Neuronal stem cell (in vitro differentiated cells): ENCODE measurements around the gene UNC80.

ENCODE experiments used
- DNase-seq: peaks from one replicate; pipeline ENCODE4 v3.0.0-alpha.2; 2013; ENCODE audit warnings: low spot score
- H2AFZ ChIP-seq: one replicate; pipeline ENCODE4 v1.6.1; 2013; ENCODE audit warnings: mild to moderate bottlenecking, low read length, inconsistent platforms
- H2AK5ac ChIP-seq: 2 replicates; pipeline ENCODE4 v1.6.1; 2013; ENCODE audit warnings: low read depth, mild to moderate bottlenecking, inconsistent platforms, low read length, moderate library complexity, mixed read lengths
- H2BK120ac ChIP-seq: 2 replicates; pipeline ENCODE4 v1.6.1; 2013; ENCODE audit warnings: low read depth, mild to moderate bottlenecking, inconsistent platforms, low read length, moderate library complexity, mixed read lengths
- H2BK12ac ChIP-seq: one replicate; pipeline ENCODE4 v1.6.1; 2013; ENCODE audit warnings: low read length, inconsistent platforms
- H2BK15ac ChIP-seq: 2 replicates; pipeline ENCODE4 v1.6.1; 2013; ENCODE audit warnings: mild to moderate bottlenecking, low read length, inconsistent platforms, mixed read lengths
- H2BK5ac ChIP-seq: one replicate; pipeline ENCODE4 v1.6.1; 2013; ENCODE audit warnings: inconsistent platforms, mild to moderate bottlenecking, low read length, moderate library complexity
- H3K14ac ChIP-seq: one replicate; pipeline ENCODE4 v1.6.1; 2013; ENCODE audit warnings: low read length, inconsistent platforms
- H3K18ac ChIP-seq: 2 replicates; pipeline ENCODE4 v1.6.1; 2013; ENCODE audit warnings: low read length, inconsistent platforms
- H3K23ac ChIP-seq: 2 replicates; pipeline ENCODE4 v1.6.1; 2013; ENCODE audit warnings: low read depth, mild to moderate bottlenecking, mixed read lengths, low read length, inconsistent platforms; ENCODE audit not compliant: poor library complexity
- H3K27ac ChIP-seq: replicated peaks from 3 replicates; pipeline ENCODE4 v1.5.1; 2013; ENCODE audit warnings: low read length, inconsistent platforms
- H3K27me3 ChIP-seq, 3 experiments: 2 replicates each; pipeline ENCODE4 v1.6.1; 2013; ENCODE audit warnings: low read length in 3 of 3, mild to moderate bottlenecking in 2 of 3, inconsistent platforms in 1 of 3, low read depth in 1 of 3, mixed read lengths in 1 of 3, moderate library complexity in 1 of 3; ENCODE audit not compliant: control insufficient read depth in 3 of 3, insufficient read depth in 3 of 3
- H3K36me3 ChIP-seq, 2 donors: replicated peaks in 1 of 2; 2 replicates each; pipeline ENCODE4 v1.6.1; 2013; ENCODE audit warnings: low read length in 2 of 2; ENCODE audit not compliant: control insufficient read depth in 2 of 2, insufficient read depth in 2 of 2
- H3K4ac ChIP-seq: 2 replicates; pipeline ENCODE4 v1.6.1; 2013; ENCODE audit warnings: inconsistent platforms, mild to moderate bottlenecking, low read length, moderate library complexity
- H3K4me1 ChIP-seq, 2 donors: 1 replicate in 1 of 2; 2 replicates in 1 of 2; pipeline ENCODE4 v1.6.1; 2013; ENCODE audit warnings: low read length in 2 of 2, low read depth in 1 of 2; ENCODE audit not compliant: control insufficient read depth in 2 of 2, insufficient read depth in 1 of 2
- H3K4me2 ChIP-seq: one replicate; pipeline ENCODE4 v1.6.1; 2013; ENCODE audit warnings: mild to moderate bottlenecking, low read length, inconsistent platforms; ENCODE audit not compliant: insufficient read depth, poor library complexity, severe bottlenecking
- H3K4me3 ChIP-seq, 2 donors: 2 replicates each; pipeline ENCODE4 v1.5.1; 2013; ENCODE audit warnings: low read length in 2 of 2, mild to moderate bottlenecking in 2 of 2, inconsistent platforms in 1 of 2, moderate library complexity in 1 of 2
- H3K79me1 ChIP-seq: one replicate; pipeline ENCODE4 v1.6.1; 2013; ENCODE audit warnings: low read depth, mild to moderate bottlenecking, inconsistent platforms, low read length, moderate library complexity
- H3K9ac ChIP-seq: one replicate; pipeline ENCODE4 v1.6.1; 2013; ENCODE audit warnings: mild to moderate bottlenecking, low read depth, low read length, inconsistent platforms; ENCODE audit not compliant: poor library complexity
- H3K9me3 ChIP-seq, 2 donors: replicated peaks in 1 of 2; 2 replicates each; pipeline versions ENCODE3 to v1.6.1; 2013; ENCODE audit warnings: low read length in 2 of 2, mild to moderate bottlenecking in 2 of 2, inconsistent platforms in 1 of 2, low read depth in 1 of 2, mixed read lengths in 1 of 2, moderate library complexity in 1 of 2; ENCODE audit not compliant: control insufficient read depth in 2 of 2, insufficient read depth in 1 of 2
- H4K8ac ChIP-seq: one replicate; pipeline ENCODE4 v1.6.1; 2013; ENCODE audit warnings: low read depth, mild to moderate bottlenecking, inconsistent platforms, low read length, moderate library complexity
- H4K91ac ChIP-seq: one replicate; pipeline ENCODE4 v1.6.1; 2013; ENCODE audit warnings: low read length, low read depth, mild to moderate bottlenecking, inconsistent platforms; ENCODE audit not compliant: poor library complexity
- WGBS, 2 donors: extraction: QIAGEN DNeasy Blood & Tissue Kit; methylation state at CpG; one replicate each; pipeline ENCODE4 v1.1.7; 2013; ENCODE audit warnings: missing lambda C conversion rate in 2 of 2, mixed read lengths in 1 of 2; ENCODE audit not compliant: insufficient read length in 2 of 2, insufficient replicate concordance in 1 of 2; ENCODE audit errors: extremely low coverage in 2 of 2; 5-methylcytosine and 5-hydroxymethylcytosine counted together

The UNC80 gene

DNA sequence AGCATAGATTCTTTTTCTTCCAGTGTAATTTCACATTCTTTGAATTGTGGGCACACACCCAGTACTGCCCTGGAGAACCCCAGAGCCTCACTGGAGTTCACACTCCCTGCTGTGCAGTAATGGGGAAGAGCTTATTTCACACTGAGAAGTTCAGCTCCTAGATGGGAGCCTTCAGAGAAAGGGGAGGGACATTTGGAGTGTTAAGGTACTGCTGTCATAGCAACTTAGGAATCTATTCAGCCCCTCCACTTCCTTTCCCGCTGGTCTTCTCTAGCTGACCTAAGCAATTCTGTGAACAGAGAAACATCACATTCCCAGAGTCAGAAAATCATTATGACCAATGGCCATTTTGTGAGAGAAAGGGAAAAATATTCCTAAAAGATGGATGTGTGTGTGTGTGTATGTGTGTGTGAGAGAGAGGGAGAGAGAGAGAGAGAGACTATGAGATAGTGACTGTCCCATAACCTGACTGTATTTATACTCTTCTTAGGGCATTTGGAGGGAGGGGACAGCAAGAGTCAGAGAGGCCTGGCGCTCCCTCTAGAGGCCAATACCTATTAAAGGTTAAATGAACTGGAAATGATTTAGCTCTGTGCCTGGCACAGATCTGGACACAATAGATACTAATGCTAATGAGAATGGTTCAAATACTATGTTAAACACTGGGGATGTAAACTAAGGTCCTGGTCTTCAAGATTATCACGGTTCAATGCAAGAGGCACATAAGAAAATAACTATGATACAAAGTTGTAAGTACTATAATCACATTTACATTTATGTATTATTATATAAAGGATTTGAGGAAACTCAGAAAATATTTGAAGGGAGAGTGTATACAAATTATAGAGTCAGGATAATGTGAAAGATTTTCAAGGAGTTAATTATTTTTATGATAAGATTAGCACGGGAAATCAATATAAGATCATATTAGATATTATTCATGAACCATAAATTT, 189.3 kb downstream of the UNC80 start:
- Histone ChIP-seq H4K91ac (no peak overlapping the region), H3K27ac (peak overlapping the region; percentile 82)
- no CpG with 5 or more reads among the region's 4 CpGs for WGBS, 2 donors

DNA sequence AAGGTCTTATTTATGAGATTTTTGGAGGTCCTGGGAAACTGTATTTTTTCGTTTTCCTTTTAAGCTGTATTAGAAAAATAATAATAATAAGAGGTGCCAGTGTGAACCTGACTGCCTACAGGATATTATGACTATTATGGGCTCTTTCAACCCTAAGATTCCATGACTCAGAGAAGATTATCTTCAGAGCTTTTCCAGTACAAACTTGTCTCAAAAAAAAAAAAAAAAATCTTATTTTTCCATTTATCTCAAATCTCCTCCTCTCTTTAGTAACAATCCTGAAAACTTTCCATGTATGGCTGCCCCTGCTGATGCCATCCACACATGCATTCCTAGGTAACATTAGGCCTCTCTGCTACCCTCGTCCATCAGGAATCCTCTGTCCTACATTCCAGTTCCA, 194.1 kb downstream of the UNC80 start:
- Histone ChIP-seq H2BK120ac (no peak overlapping the region), H3K4me3 (no peak overlapping the region), H2AFZ (no peak overlapping the region), H3K14ac (no peak overlapping the region), H4K8ac (no peak overlapping the region), H3K27ac (no peak overlapping the region), H3K23ac (no peak overlapping the region), H2BK12ac (no peak overlapping the region), H3K9ac (no peak overlapping the region), H2BK5ac (no peak overlapping the region), H3K9me3 (no peaks in the 10 kb centered on the region), H3K18ac (no peak overlapping the region), H2BK15ac (no peak overlapping the region), H3K4me2 (no peak overlapping the region), H3K36me3 (no peaks in the 10 kb centered on the region), H2AK5ac (no peak overlapping the region), H3K4ac (no peak overlapping the region), H3K79me1 (no peaks in the 10 kb centered on the region), H3K4me1 (peaks cover 0 to 3% of the 10 kb centered on the region in 2 donors), H4K91ac (no peak overlapping the region), H3K27me3 (no peaks in the 10 kb centered on the region)
- no peak for DNase-seq
- no CpG with 5 or more reads among the region's 2 CpGs for WGBS, 2 donors

More for the DNA sequence above, 189.3 kb downstream of the UNC80 start:
- Histone ChIP-seq H2BK15ac (no peak overlapping the region), H3K14ac (no peak overlapping the region), H2BK12ac (no peak overlapping the region), H3K4me3 (peak overlapping the region in 1 of 2 donors; percentile 6), H4K8ac (no peak overlapping the region), H2AK5ac (no peak overlapping the region), H3K9me3 (no peaks in the 10 kb centered on the region), H3K4me2 (peak overlapping the region; percentile 43), H3K27me3 (no peaks in the 10 kb centered on the region), H3K79me1 (no peaks in the 10 kb centered on the region), H2BK120ac (no peak overlapping the region), H3K9ac (no peak overlapping the region), H3K4ac (no peak overlapping the region), H3K18ac (no peak overlapping the region), H2AFZ (peak overlapping the region; percentile 83), H3K4me1 (peaks cover 5 to 16% of the 10 kb centered on the region in 2 donors), H2BK5ac (no peak overlapping the region), H3K36me3 (no peaks in the 10 kb centered on the region), H3K23ac (no peak overlapping the region)
- peak; percentile 81 for DNase-seq

GRCh38 chr2:209969692-209970091, 198.1 kb downstream of the UNC80 start:
- Histone ChIP-seq H3K14ac (no peak overlapping the region), H3K4ac (no peak overlapping the region), H2BK15ac (no peak overlapping the region)

DNA sequence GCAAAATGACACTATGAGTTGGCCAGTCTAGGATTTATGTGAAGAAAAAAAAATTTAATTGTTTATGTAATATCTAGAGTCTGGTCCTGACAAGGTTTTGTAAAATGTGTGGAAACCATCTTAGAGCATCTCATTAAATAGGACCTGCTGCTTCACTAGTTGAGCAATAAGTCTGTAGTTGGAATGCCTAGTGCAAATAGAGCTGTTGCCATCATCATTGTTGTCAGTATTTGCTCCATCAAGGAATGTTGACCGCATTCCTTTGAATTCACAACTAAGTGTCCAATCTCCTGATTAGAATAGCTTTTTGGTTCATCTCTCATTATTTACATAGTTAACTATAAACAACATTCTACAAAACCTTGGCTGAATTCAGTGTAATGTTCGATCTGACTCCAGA, 198.6 kb downstream of the UNC80 start:
- Histone ChIP-seq H2BK15ac (no peak overlapping the region), H4K91ac (no peak overlapping the region)

More at GRCh38 chr2:209969692-209970091, 198.1 kb downstream of the UNC80 start:
- no peak overlapping the region for H2BK12ac ChIP-seq
- no peak overlapping the region for H2AK5ac ChIP-seq
- no peak overlapping the region for H3K18ac ChIP-seq
- no peak overlapping the region for H3K4me3 ChIP-seq
- no CpG with 5 or more reads among the region's 4 CpGs for WGBS, 2 donors
- H3K79me1 ChIP-seq, result no peaks in the 10 kb centered on the region
- no peak for DNase-seq
- no peak overlapping the region for H2AFZ ChIP-seq
- no peaks in the 10 kb centered on the region for H3K9me3 ChIP-seq
- no peak overlapping the region for H4K8ac ChIP-seq
- no peak overlapping the region for H3K9ac ChIP-seq
- H3K27ac ChIP-seq, result no peak overlapping the region
- no peak overlapping the region for H2BK120ac ChIP-seq
- H3K4me2 ChIP-seq, result no peak overlapping the region
- H3K23ac ChIP-seq, result no peak overlapping the region
- H3K36me3 ChIP-seq, result no peaks in the 10 kb centered on the region
- no peak overlapping the region for H2BK5ac ChIP-seq
- H3K4me1 ChIP-seq, result no peaks in the 10 kb centered on the region
- H4K91ac ChIP-seq, result no peak overlapping the region
- no peaks in the 10 kb centered on the region for H3K27me3 ChIP-seq

More for the DNA sequence above, 198.6 kb downstream of the UNC80 start:
- H3K14ac ChIP-seq, result no peak overlapping the region
- no peak overlapping the region for H2AK5ac ChIP-seq
- H3K9me3 ChIP-seq, result no peaks in the 10 kb centered on the region
- no peak overlapping the region for H3K27ac ChIP-seq
- H3K4me3 ChIP-seq, result no peak overlapping the region
- H3K36me3 ChIP-seq, result no peaks in the 10 kb centered on the region
- no CpG with 5 or more reads among the region's 2 CpGs for WGBS, 2 donors
- no peak overlapping the region for H3K9ac ChIP-seq
- H3K23ac ChIP-seq, result no peak overlapping the region
- H2BK120ac ChIP-seq, result no peak overlapping the region
- H3K18ac ChIP-seq, result no peak overlapping the region
- no peak overlapping the region for H4K8ac ChIP-seq
- no peaks in the 10 kb centered on the region for H3K4me1 ChIP-seq
- no peaks in the 10 kb centered on the region for H3K79me1 ChIP-seq
- no peaks in the 10 kb centered on the region for H3K27me3 ChIP-seq
- H2BK5ac ChIP-seq, result no peak overlapping the region
- no peak overlapping the region for H3K4me2 ChIP-seq
- no peak overlapping the region for H2BK12ac ChIP-seq
- H2AFZ ChIP-seq, result no peak overlapping the region
- H3K4ac ChIP-seq, result no peak overlapping the region
- no peak for DNase-seq
